OCI-LY3 (cell line): ENCODE data around the gene HCN1.
A peak's percentile ranks its signal among the peaks of the same experiment; 100 is the strongest.

ENCODE experiments used
- H2AFZ ChIP-seq: fragments of 200-600, 300-600 bp; shearing (Covaris generic); 2 replicates; pipeline ENCODE4 v1.6.0; 2014; ENCODE audit warnings: antibody characterized with exemption, low read depth, low read length
- H3K27ac ChIP-seq: fragments of 200-600, 300-600 bp; sonication (generic); 2 replicates; pipeline ENCODE4 v1.5.1; 2014; ENCODE audit warnings: mild to moderate bottlenecking, low read length, moderate library complexity, mixed read lengths
- H3K27me3 ChIP-seq: fragments of 200-600, 300-600 bp; sonication (generic); 2 replicates; pipeline ENCODE4 v1.6.1; 2014; ENCODE audit warnings: low read depth, low read length, mixed read lengths
- H3K36me3 ChIP-seq: fragments of 200-600, 300-600 bp; sonication (generic); replicated peaks from 2 replicates; pipeline ENCODE3; 2014; ENCODE audit warnings: low read depth, low read length, mixed read lengths
- H3K4me1 ChIP-seq: fragments of 300-600, 200-600 bp; sonication (generic); 2 replicates; pipeline ENCODE4 v1.6.1; 2014; ENCODE audit warnings: low read length, mixed read lengths
- H3K4me2 ChIP-seq: fragments of 200-600, 300-600 bp; sonication (generic); 2 replicates; pipeline ENCODE4 v1.6.1; 2014; ENCODE audit warnings: low read length, mixed read lengths
- H3K4me3 ChIP-seq: fragments of 300-600, 200-600 bp; sonication (generic); 2 replicates; pipeline ENCODE4 v1.5.1; 2014; ENCODE audit warnings: antibody characterized with exemption, mild to moderate bottlenecking, low read length, moderate library complexity
- H3K79me2 ChIP-seq: fragments of 300-600, 200-600 bp; shearing (Covaris generic); 2 replicates; pipeline ENCODE4 v1.6.1; 2014; ENCODE audit warnings: mild to moderate bottlenecking, low read length, mixed read lengths
- H3K9ac ChIP-seq: fragments of 300-600, 200-600 bp; shearing (Covaris generic); 2 replicates; pipeline ENCODE4 v1.6.0; 2014; ENCODE audit warnings: mild to moderate bottlenecking, low read length, moderate library complexity
- H3K9me3 ChIP-seq: fragments of 200-600, 300-600 bp; shearing (Covaris generic); 2 replicates; pipeline ENCODE4 v1.6.1; 2014; ENCODE audit warnings: low read length, mixed read lengths; ENCODE audit not compliant: insufficient read depth
- H4K20me1 ChIP-seq: fragments of 200-600, 300-600 bp; sonication (generic); 2 replicates; pipeline ENCODE4 v1.6.1; 2016; ENCODE audit warnings: low read length, mixed read lengths; ENCODE audit not compliant: insufficient read depth
- EZH2phosphoT487 ChIP-seq: fragments of 200-600 bp; shearing (Covaris generic); IDR thresholded peaks from 2 replicates; pipeline ENCODE4 v1.6.1; 2018; ENCODE audit warnings: antibody characterized with exemption, mixed run types, low read depth
- TF ChIP-seq, protein P1 (sequence below): fragments of 200-600, 300-600 bp; sonication (generic); IDR thresholded peaks from 2 replicates; pipeline ENCODE4 v1.5.1; 2014; ENCODE audit warnings: antibody characterized with exemption, low read length, low read depth

HCN1 gene

GRCh38 chr5:45648744-45649143 is 47.4 kb downstream of the HCN1 start:
- H3K9ac ChIP-seq = no peak overlapping the region
- no peaks in the 10 kb centered on the region for H4K20me1 ChIP-seq
- H2AFZ ChIP-seq = no peak overlapping the region
- no peaks in the 10 kb centered on the region for H3K36me3 ChIP-seq
- no peaks in the 10 kb centered on the region for H3K4me1 ChIP-seq
- H3K79me2 ChIP-seq = no peaks in the 10 kb centered on the region
- no peaks in the 10 kb centered on the region for H3K9me3 ChIP-seq
- TF ChIP-seq EZH2phosphoT487 = no peak
- TF ChIP-seq, protein P1, sequence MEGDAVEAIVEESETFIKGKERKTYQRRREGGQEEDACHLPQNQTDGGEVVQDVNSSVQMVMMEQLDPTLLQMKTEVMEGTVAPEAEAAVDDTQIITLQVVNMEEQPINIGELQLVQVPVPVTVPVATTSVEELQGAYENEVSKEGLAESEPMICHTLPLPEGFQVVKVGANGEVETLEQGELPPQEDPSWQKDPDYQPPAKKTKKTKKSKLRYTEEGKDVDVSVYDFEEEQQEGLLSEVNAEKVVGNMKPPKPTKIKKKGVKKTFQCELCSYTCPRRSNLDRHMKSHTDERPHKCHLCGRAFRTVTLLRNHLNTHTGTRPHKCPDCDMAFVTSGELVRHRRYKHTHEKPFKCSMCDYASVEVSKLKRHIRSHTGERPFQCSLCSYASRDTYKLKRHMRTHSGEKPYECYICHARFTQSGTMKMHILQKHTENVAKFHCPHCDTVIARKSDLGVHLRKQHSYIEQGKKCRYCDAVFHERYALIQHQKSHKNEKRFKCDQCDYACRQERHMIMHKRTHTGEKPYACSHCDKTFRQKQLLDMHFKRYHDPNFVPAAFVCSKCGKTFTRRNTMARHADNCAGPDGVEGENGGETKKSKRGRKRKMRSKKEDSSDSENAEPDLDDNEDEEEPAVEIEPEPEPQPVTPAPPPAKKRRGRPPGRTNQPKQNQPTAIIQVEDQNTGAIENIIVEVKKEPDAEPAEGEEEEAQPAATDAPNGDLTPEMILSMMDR = no peak
- H3K27ac ChIP-seq = no peak overlapping the region
- H3K4me2 ChIP-seq = no peak overlapping the region
- H3K27me3 ChIP-seq = no peaks in the 10 kb centered on the region
- H3K4me3 ChIP-seq = no peak overlapping the region

DNA sequence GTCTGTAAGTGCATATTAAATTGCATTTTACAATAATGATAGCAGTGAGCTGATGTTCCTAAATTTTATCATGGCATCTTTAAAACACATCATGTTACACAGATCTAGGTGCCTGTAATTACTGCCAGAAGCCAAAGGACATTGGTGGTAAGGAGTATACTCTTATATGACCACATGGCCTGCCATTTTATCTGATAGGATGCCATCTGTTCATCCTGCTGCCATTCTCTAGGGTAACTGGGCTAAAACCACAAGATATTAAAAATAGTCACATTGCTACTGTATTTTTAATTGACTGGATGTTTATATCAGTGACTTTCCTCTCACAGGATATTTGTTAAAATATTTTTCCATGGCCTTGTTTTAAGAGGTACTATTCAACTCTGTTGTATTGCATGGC is 53.1 kb downstream of the HCN1 start:
- no peak for TF ChIP-seq EZH2phosphoT487
- TF ChIP-seq, protein P1 = no peak

DNA sequence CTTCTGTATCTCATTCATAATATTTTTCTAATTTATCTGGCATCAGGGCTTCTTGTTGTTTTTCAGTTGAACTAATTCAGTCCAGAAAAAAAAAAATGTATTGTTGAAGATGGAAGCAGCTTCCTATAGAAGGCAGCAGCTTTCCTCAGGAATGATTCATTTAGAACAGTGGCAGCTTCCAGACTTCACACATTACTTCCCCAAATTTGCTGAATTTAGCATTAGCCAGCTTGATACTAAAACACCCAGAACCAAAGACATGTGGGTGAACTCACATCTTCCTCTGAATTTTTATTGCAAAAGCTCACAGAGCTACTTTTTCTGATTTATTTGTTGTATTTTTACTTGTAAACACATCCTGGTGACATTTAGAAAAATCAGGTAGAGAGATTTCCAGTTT is 53.8 kb downstream of the HCN1 start:
- H3K27ac ChIP-seq = no peak overlapping the region
- no peaks in the 10 kb centered on the region for H3K79me2 ChIP-seq
- H3K9ac ChIP-seq = no peak overlapping the region
- no peaks in the 10 kb centered on the region for H4K20me1 ChIP-seq
- H3K27me3 ChIP-seq = no peaks in the 10 kb centered on the region
- no peaks in the 10 kb centered on the region for H3K36me3 ChIP-seq
- H3K4me3 ChIP-seq = no peak overlapping the region
- no peak overlapping the region for H2AFZ ChIP-seq
- peaks cover 5% of the 10 kb centered on the region; the same call in 1 of the 2 replicates for H3K4me1 ChIP-seq
- H3K9me3 ChIP-seq = no peaks in the 10 kb centered on the region
- TF ChIP-seq EZH2phosphoT487 = no peak
- TF ChIP-seq, protein P1 = no peak
- no peak overlapping the region for H3K4me2 ChIP-seq

More for the DNA sequence above, 53.1 kb downstream of the HCN1 start:
- H3K4me3 ChIP-seq = no peak overlapping the region
- H3K4me2 ChIP-seq = no peak overlapping the region
- H3K27me3 ChIP-seq = no peaks in the 10 kb centered on the region
- H2AFZ ChIP-seq = no peak overlapping the region
- H4K20me1 ChIP-seq = no peaks in the 10 kb centered on the region
- no peaks in the 10 kb centered on the region for H3K79me2 ChIP-seq
- H3K9ac ChIP-seq = no peak overlapping the region
- H3K4me1 ChIP-seq = peaks cover 5% of the 10 kb centered on the region; the same call in 1 of the 2 replicates
- H3K27ac ChIP-seq = no peak overlapping the region
- no peaks in the 10 kb centered on the region for H3K9me3 ChIP-seq
- H3K36me3 ChIP-seq = no peaks in the 10 kb centered on the region

DNA sequence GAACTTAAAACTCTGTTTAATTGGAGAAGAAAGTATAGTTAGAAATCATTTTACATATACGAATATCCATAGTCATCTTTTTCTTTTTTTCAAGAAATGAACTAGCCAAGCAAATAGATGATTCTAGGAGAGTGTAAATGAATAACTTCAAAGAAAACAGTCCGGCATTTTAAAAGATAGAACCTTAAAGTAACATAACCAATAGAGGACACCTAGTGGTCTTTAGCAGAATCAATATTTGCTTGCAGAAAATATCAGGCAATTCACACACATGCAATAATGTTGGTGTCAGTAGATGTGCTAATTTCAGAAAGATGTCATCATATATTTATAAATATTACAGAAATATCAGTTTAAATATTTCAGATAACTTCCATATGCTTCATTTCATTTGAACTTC is 57.1 kb downstream of the HCN1 start:
- Histone ChIP-seq H2AFZ (no peak overlapping the region), H3K4me3 (no peak overlapping the region), H4K20me1 (no peaks in the 10 kb centered on the region), H3K79me2 (no peaks in the 10 kb centered on the region), H3K9ac (peak overlapping the region; percentile 28; the same call in 1 of the 2 replicates), H3K27me3 (no peaks in the 10 kb centered on the region), H3K9me3 (no peaks in the 10 kb centered on the region), H3K4me1 (peaks cover 22% of the 10 kb centered on the region), H3K4me2 (no peak overlapping the region), H3K27ac (peak overlapping the region; percentile 12; the same call in 1 of the 2 replicates), H3K36me3 (no peaks in the 10 kb centered on the region)
- no peak for TF ChIP-seq EZH2phosphoT487
- TF ChIP-seq, protein P1 = peak; percentile 58
